AG09309 (cell line): ENCODE measurements around the gene EPN3.

ENCODE experiments used
- DNase-seq: peaks from one replicate; pipeline ENCODE4 v3.0.0-alpha.2; 2010; ENCODE audit warnings: low read depth
- H3K4me3 ChIP-seq: 2 replicates; pipeline ENCODE4 v1.5.1; 2011; ENCODE audit warnings: mild to moderate bottlenecking, low read depth, low read length, moderate library complexity; ENCODE audit not compliant: control insufficient read depth
- CTCF ChIP-seq: IDR thresholded peaks from 2 replicates; pipeline ENCODE4 v1.5.1; 2011; ENCODE audit warnings: mild to moderate bottlenecking, low read depth, low read length, inconsistent platforms; ENCODE audit not compliant: insufficient read depth, control insufficient read depth; ENCODE audit errors: missing control alignments

EPN3 gene

DNA sequence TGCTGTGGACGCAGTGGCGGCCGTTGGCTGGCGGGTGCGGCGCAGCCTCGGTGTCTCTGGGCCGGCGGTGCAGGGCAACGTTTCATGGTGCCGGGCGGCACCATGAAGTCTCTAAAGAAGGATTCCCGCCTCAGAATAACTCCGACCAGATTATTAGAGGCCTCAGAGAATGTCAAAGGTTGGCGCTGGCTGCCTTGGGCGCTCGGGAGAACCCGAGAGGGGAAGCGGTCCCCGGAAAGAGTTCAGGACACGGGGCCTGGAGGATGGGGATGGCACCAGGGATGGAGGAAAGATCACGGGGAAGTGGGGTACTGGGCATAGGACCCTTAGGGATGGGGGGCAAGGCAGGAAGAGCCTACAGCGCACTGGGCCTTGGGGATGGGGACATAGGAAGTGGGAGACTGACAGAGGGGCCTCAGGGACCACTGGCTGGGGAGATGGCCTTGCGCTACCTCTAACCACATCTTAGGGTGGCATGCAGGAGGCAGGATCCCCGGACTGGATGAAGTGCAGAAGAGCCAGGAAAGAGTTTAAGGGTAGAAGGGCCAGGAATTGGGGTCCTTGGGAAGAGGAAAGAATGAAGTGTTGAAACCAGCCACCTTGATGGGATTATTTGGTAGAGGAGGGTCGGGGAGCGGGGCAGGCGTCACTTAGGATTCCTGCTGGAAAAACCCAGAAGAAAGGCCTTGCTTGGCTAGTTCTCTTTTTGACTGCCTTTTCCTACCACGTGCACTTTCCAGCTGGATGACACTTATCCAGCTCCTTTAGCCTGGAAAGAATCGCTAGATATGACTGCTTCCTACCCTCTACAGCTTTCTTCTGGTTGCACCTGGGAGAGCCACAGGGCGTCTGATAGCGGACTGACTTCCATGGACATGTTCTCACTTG is 23.7 kb upstream of the EPN3 start:
- no peak for TF ChIP-seq CTCF
- DNase-seq, result no peak
- peak overlapping the region; percentile 55 for H3K4me3 ChIP-seq

GRCh38 chr17:50511058-50511457 is 21.5 kb upstream of the EPN3 start:
- H3K4me3 ChIP-seq, result no peak overlapping the region
- no peak for TF ChIP-seq CTCF
- no peak for DNase-seq

GRCh38 chr17:50513495-50513894 is 19.0 kb upstream of the EPN3 start:
- TF ChIP-seq CTCF, result no peak
- H3K4me3 ChIP-seq, result no peak overlapping the region
- no peak for DNase-seq

DNA sequence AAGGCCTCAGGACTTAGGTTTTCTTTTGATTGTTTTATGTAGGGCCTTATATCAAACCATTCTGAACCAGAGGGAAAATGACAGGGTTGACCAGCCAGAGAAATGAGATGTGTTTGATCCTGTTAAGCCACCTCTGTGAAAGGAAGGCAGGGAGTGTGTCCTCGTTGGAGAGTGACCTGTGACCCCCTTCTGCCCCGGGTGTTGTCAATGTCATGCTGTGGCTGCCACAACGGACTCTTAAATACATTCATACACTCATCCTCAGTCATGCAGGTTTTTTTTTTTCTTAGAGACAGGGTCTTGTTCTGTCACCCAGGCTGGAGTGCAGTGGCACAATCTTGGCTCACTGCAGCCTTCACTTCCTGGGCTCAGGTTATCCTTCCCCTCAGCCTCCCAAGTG is 18.1 kb upstream of the EPN3 start:
- TF ChIP-seq CTCF, result no peak
- no peak for DNase-seq
- H3K4me3 ChIP-seq, result no peak overlapping the region

DNA sequence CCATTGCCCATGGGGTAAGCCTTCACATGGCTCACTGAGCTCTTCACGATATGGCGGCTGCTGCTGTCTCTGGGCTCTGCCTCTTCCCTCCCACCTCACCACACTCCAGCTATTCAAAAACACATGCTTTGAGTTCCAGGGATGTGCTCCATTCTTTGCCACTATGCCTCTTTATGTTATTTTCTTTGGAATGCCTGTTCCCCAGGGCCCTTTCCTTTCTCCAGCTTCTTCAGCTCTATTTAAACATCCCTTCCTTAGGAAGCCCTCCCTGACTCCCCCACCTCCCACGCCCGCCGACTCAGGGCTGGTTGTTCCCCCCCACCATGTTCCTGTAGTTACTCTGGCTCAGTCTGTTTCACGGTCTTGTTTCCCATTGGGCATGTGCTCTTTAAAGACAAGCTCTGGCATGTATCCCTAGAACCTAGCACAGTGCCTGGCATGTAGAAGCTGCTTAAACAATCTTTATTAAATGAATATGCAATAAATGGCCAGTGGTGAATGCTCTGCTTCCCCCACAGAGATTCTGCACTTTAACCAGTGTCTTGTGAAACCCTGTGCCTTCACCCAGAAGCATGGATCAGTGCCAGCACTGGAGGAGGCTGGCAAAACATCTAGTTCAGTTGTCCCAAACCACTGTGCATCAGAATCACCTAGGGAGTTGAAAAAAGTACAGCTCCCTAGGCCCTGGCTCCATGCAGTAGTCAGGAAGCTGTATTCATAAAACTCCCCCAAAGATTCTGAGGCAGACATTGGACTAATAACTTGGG is 17.4 kb upstream of the EPN3 start:
- no peak for DNase-seq
- no peak overlapping the region for H3K4me3 ChIP-seq

DNA sequence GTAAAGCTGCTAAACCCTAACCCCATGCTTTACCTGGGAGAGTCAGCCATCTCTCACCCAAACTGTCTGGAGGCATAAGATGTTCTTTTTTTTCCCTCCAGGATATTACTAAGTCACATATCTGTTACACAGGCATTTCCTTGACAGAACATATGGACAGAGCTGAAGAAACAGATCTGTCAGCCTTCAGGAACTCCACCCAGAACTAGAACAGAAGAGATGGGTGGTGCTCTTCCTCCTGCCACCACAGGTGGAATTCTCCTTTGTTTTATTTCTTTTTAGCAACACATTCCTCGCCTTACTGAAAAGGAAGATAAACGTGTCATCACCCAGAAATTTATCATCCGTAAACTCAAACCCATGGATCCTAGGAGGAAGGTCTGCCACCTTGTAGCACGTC is 15.5 kb upstream of the EPN3 start:
- no peak for DNase-seq
- no peak for TF ChIP-seq CTCF
- no peak overlapping the region for H3K4me3 ChIP-seq

More for the DNA sequence above, 17.4 kb upstream of the EPN3 start:
- no peak for TF ChIP-seq CTCF
